Retinal pigment epithelial cell (primary cell): ENCODE measurements around the gene INPP4B.

Source experiments
- DNase-seq: peaks from one replicate; pipeline ENCODE4 v3.0.0-alpha.2; 2010; ENCODE audit warnings: low read depth
- H3K4me3 ChIP-seq: 2 replicates; pipeline ENCODE4 v1.5.1; 2011; ENCODE audit warnings: mild to moderate bottlenecking, low read length, control low read depth, moderate library complexity
- CTCF ChIP-seq: conservative IDR thresholded peaks from 2 replicates; pipeline ENCODE4 v1.5.1; 2011; ENCODE audit warnings: low read depth, low read length, control low read depth, inconsistent platforms

INPP4B gene

GRCh38 chr4:142309772-142310171 is 536.3 kb downstream of the INPP4B start:
- DNase-seq: no peak
- H3K4me3 ChIP-seq: no peak overlapping the region
- TF ChIP-seq CTCF: no peak

DNA sequence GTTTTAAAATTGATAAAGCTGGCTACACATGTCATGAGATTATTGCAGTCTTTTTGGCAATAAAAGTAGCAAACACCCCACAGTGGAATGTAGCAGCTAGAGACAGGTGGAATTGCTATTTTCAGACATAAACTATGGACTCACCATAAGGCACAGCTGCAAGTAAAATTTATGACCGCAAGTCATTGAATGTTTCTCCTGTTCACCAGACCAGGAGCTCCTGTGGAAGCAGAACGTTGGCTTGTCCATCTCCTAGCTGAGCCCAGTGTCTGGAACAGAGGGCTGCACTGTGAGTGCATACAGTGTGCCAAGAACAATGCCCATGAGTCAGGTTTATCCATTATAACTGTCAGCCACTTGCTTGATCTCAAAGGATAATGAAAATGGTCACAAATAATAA is 538.2 kb downstream of the INPP4B start:
- H3K4me3 ChIP-seq: no peak overlapping the region
- DNase-seq: no peak
- no peak for TF ChIP-seq CTCF

DNA sequence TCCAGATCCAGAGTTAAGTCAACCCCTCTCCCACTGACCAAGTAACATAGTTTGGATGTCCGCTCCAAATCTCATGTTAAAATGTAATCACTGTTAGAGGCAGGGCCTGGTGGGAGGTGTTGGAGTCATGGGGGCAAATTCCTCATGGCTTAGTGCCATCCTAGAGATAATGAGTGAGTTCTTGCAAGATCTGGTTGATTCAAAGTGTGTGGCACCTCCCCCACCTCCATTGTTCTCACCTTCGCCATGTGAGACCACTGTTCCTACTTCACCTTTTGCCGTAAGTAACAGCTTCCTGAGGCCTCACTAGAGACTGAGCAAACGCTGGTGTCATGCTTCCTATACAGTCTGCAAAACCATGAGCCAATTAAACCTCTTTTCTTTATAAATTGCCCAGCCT is 548.8 kb downstream of the INPP4B start:
- no peak for DNase-seq
- H3K4me3 ChIP-seq: no peak overlapping the region
- no peak for TF ChIP-seq CTCF

GRCh38 chr4:142293536-142293935 is 552.6 kb downstream of the INPP4B start:
- no peak for TF ChIP-seq CTCF
- DNase-seq: no peak
- no peak overlapping the region for H3K4me3 ChIP-seq

DNA sequence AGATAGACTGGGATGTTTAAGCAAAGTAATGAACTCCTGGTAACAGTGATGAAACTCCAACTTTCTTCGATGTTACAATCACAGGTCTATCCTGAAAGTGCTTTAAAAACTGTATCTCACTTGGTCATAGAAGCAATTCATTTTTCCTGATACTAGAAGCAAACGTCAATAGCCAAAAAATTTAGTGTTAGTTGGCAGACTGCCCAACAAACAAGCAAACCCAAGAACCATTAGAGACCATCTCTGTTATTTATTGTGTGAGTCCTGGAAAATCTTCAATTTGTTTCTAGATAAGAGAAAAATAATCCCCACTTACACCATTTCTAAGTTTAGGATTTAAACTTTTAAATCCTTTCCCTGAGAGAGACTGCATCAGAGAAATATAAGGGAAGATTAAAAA is 553.9 kb downstream of the INPP4B start:
- DNase-seq: no peak
- H3K4me3 ChIP-seq: no peak overlapping the region
- no peak for TF ChIP-seq CTCF

DNA sequence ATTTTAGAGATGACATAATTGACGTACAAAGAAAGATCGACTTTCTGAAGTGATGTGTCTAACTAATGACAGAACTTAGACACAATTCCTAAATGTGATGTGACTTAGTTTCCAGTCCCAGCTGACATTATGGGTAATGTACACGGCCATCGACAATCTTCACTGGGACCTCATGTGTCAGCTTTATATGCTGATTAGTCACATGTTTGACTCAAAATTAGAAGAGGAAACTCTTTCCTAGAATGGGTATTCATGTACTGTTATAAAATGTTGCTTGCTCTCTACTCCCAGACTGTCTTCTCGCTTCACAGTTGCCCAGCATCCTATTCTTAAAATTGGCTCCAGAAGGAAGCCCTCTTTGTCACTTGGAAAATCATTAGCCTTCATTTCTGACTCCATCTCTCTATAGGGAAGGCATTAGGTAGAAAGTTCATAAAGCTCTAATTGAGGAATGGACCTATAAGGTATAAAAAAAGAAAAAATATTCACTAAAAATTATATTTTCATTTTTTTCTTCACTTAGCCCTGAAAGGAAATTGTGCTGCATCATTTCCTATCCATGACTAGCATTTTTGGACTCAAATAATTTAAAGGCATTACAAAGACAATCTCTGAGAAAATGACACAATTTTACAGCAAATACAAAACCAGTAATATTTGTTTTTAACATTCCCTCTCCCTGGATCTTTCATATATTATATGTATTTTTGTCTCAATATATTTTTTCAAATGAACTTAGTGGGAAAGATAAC is 554.6 kb downstream of the INPP4B start:
- no peak for TF ChIP-seq CTCF
- no peak overlapping the region for H3K4me3 ChIP-seq
- no peak for DNase-seq

GRCh38 chr4:142287371-142287770 is 558.7 kb downstream of the INPP4B start:
- TF ChIP-seq CTCF: no peak
- no peak overlapping the region for H3K4me3 ChIP-seq
- no peak for DNase-seq
